Sigmoid colon (tissue), 3 donors: Measurements from ENCODE around the gene VIP.

Experiments
- POLR2A ChIP-seq, 2 donors: fragments of 450-650 bp; IDR thresholded peaks; one replicate each; pipeline ENCODE4 v1.6.1; 2016; ENCODE audit warnings: antibody characterized with exemption in 2 of 2, mild to moderate bottlenecking in 2 of 2, moderate library complexity in 2 of 2
- TF ChIP-seq, protein P1 (sequence below), 4 experiments: fragments of 450-650 bp in 3 of 4; fragments of 200-600 bp in 1 of 4; IDR thresholded peaks; one replicate each; pipeline ENCODE4 v1.5.1; 2016 to 2019; ENCODE audit warnings: antibody characterized with exemption in 4 of 4, mild to moderate bottlenecking in 3 of 4, moderate library complexity in 2 of 4

DNA sequence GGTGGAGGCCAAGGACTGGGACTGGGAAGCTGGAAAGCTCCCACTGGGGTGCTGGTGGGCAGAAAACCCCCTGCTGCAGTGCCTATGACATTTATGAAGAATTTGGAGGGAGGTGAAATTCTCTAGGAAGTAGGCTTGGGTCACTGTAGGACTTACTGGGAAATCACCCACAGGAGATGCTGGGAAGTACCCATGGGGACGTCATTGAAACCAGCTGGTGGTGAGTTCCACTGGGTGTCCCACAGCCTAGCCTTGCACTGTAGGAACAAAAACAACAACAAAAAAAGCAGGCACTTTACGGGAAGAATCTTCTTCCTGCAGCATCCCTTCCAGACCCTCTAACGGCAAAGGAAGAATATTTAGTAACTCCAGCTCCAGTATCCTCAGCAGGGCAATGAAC, 26.2 kb downstream of the VIP start:
- TF ChIP-seq POLR2A (IDR thresholded peaks at IDR 0.05) = no peak
- TF ChIP-seq, protein P1, sequence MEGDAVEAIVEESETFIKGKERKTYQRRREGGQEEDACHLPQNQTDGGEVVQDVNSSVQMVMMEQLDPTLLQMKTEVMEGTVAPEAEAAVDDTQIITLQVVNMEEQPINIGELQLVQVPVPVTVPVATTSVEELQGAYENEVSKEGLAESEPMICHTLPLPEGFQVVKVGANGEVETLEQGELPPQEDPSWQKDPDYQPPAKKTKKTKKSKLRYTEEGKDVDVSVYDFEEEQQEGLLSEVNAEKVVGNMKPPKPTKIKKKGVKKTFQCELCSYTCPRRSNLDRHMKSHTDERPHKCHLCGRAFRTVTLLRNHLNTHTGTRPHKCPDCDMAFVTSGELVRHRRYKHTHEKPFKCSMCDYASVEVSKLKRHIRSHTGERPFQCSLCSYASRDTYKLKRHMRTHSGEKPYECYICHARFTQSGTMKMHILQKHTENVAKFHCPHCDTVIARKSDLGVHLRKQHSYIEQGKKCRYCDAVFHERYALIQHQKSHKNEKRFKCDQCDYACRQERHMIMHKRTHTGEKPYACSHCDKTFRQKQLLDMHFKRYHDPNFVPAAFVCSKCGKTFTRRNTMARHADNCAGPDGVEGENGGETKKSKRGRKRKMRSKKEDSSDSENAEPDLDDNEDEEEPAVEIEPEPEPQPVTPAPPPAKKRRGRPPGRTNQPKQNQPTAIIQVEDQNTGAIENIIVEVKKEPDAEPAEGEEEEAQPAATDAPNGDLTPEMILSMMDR (IDR thresholded peaks at IDR 0.05) = no peak
